GM12874 (cell line): Measurements from ENCODE around the gene KCNJ15.
A peak's percentile ranks its signal among the peaks of the same experiment; 100 is the strongest.

ENCODE experiments used
- CTCF ChIP-seq: IDR thresholded peaks from 2 replicates; pipeline ENCODE4 v1.5.1; 2011; ENCODE audit warnings: low read depth, mild to moderate bottlenecking, control low read depth, low read length, moderate library complexity; ENCODE audit not compliant: insufficient read depth

The KCNJ15 gene

GRCh38 chr21:38349111-38349746 is 92.4 kb downstream of the KCNJ15 start:
- no peak for TF ChIP-seq CTCF

DNA sequence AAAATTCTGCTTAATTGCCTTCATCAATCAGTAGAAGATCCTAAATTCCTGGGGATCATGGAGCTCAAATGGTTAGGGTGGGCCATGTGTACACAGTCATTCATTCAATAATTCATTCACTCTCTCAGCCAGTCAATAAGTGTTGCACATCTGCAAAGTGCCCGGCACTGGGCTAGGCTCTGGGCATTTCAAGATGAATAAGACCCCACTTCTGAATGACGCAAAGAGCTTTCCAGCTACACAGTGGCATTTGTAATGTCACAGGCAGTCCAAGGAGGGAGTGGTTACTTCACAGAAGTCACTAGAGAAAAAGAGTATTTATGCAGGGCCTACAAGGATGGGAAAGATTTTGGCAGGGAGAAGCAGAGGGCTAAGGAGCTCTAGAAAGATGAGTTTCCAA is 93.2 kb downstream of the KCNJ15 start:
- TF ChIP-seq CTCF, result no peak

- TF ChIP-seq CTCF, result no peak
These were observed 93.9 kb downstream of the KCNJ15 start for GRCh38 chr21:38350684-38351083.

GRCh38 chr21:38351176-38351959 is 94.6 kb downstream of the KCNJ15 start:
- no peak for TF ChIP-seq CTCF

- no peak for TF ChIP-seq CTCF
These were observed 95.2 kb downstream of the KCNJ15 start for GRCh38 chr21:38351961-38352521.

DNA sequence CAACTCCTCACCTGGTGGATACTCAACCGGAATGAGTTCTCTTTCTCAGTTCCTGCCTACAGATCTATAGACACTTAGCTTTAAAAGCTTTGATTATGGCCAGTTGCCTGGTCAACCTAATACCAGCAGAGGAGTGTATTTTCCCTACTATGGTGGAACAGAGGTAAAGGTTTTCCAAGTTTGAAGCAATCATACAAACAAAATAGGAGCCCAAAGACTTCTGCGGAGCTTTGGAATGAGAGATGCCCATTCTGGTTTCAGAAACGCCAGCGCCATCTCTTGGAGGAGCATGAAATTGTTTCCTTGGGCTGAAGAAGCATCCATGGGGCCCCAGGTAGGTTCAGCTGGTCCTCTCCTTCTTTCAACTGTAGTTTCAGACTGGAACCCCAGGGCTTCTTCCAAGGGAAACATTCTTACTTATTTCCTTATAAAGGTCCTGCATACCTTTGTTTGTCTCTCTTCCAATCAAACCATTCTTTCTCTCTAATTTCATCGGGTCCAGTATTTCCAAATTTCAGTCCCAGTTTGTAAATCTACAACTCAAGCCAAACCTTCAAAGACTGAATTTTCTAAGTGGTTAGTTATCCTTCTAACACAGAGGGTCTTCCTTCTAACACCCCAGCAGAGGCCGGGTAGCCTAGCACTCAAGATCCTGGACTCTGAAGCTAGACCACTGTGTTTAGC is 95.9 kb downstream of the KCNJ15 start:
- peak; percentile 57 for TF ChIP-seq CTCF

- TF ChIP-seq CTCF, result no peak
These were observed 97.4 kb downstream of the KCNJ15 start for GRCh38 chr21:38354231-38354630.
